ENCODE data around the gene CPLX1. TPM values are rescaled to one million over a fixed set of nuclear protein-coding genes. Genes with fewer than 3 reads are reported as not detected.

CPLX1 gene
- total RNA-seq, 2 experiments from 2014 or later = 1.5 TPM

GRCh38 chr4:869776-870175, 43.8 kb upstream of the CPLX1 start:
- no peaks in the 10 kb centered on the region for H3K27me3 ChIP-seq (ENCODE audit: control insufficient read depth in 1 of 2, insufficient read depth in 2 of 2, low read length in 2 of 2)
- Mint-ChIP-seq H3K27me3 (no peaks in the 10 kb centered on the region), H3K4me3 (no peak overlapping the region), H3K27ac (no peak overlapping the region), H3K4me1 (ENCODE audit: low read depth) (no peaks in the 10 kb centered on the region), H3K9me3 (no peaks in the 10 kb centered on the region), H3K36me3 (ENCODE audit: low read depth) (peaks cover 58% of the 10 kb centered on the region)
- H3K9me3 ChIP-seq (ENCODE audit: control insufficient read depth in 1 of 2, insufficient read depth in 1 of 2, low read length in 2 of 2) = no peaks in the 10 kb centered on the region
- no peak for TF ChIP-seq CTCF (IDR thresholded peaks at IDR 0.05)
- H3K4me3 ChIP-seq (ENCODE audit: low read length) = no peak overlapping the region
- DNase-seq = no peak
- H3K27ac ChIP-seq (ENCODE audit: low read depth in 1 of 2, low read length in 2 of 2) = no peak overlapping the region
- ChIA-PET POLR2A (no interaction called here), CTCF (no interaction called here)
- no peak for ATAC-seq (ENCODE audit: poor library complexity)
- intact Hi-C loops (cut with DNase I, micrococcal nuclease) = no loop called here
- H3K36me3 ChIP-seq (ENCODE audit: insufficient read depth, low read length) = peaks cover 85% of the 10 kb centered on the region
- no peaks in the 10 kb centered on the region for H3K4me1 ChIP-seq (ENCODE audit: insufficient read depth, low read length)

GRCh38 chr4:868421-868820, 42.5 kb upstream of the CPLX1 start:
- Mint-ChIP-seq H3K4me1 (ENCODE audit: low read depth) (no peaks in the 10 kb centered on the region), H3K27ac (no peak overlapping the region), H3K9me3 (no peaks in the 10 kb centered on the region), H3K27me3 (no peaks in the 10 kb centered on the region), H3K4me3 (no peak overlapping the region), H3K36me3 (ENCODE audit: low read depth) (peaks cover 57% of the 10 kb centered on the region)
- H3K9me3 ChIP-seq (ENCODE audit: control insufficient read depth in 1 of 2, insufficient read depth in 1 of 2, low read length in 2 of 2) = no peaks in the 10 kb centered on the region
- no peak overlapping the region for H3K27ac ChIP-seq (ENCODE audit: low read depth in 1 of 2, low read length in 2 of 2)
- H3K27me3 ChIP-seq (ENCODE audit: control insufficient read depth in 1 of 2, insufficient read depth in 2 of 2, low read length in 2 of 2) = no peaks in the 10 kb centered on the region
- ChIA-PET POLR2A (no interaction called here), CTCF (no interaction called here)
- no peak for ATAC-seq (ENCODE audit: poor library complexity)
- DNase-seq = no peak
- intact Hi-C loops (cut with DNase I, micrococcal nuclease) = no loop called here
- no peaks in the 10 kb centered on the region for H3K4me1 ChIP-seq (ENCODE audit: insufficient read depth, low read length)
- peaks cover 83% of the 10 kb centered on the region for H3K36me3 ChIP-seq (ENCODE audit: insufficient read depth, low read length)
- no peak for TF ChIP-seq CTCF (IDR thresholded peaks at IDR 0.05)
- no peak overlapping the region for H3K4me3 ChIP-seq (ENCODE audit: low read length)

- ATAC-seq (ENCODE audit: poor library complexity) (no peak), DNase-seq (no peak)
- H3K36me3 Mint-ChIP-seq (ENCODE audit: low read depth) = peaks cover 59% of the 10 kb centered on the region
- Histone ChIP-seq H3K27me3 (ENCODE audit: control insufficient read depth in 1 of 2, insufficient read depth in 2 of 2, low read length in 2 of 2) (no peaks in the 10 kb centered on the region), H3K27ac (ENCODE audit: low read depth in 1 of 2, low read length in 2 of 2) (no peak overlapping the region), H3K9me3 (ENCODE audit: control insufficient read depth in 1 of 2, insufficient read depth in 1 of 2, low read length in 2 of 2) (no peaks in the 10 kb centered on the region), H3K4me3 (ENCODE audit: low read length) (no peak overlapping the region), H3K36me3 (ENCODE audit: insufficient read depth, low read length) (peaks cover 83% of the 10 kb centered on the region), H3K4me1 (ENCODE audit: insufficient read depth, low read length) (no peaks in the 10 kb centered on the region)
- H3K27me3 Mint-ChIP-seq = no peaks in the 10 kb centered on the region
- no peak overlapping the region for H3K4me3 Mint-ChIP-seq
- H3K27ac Mint-ChIP-seq = no peak overlapping the region
- intact Hi-C loops (cut with DNase I, micrococcal nuclease) = no loop called here
- no peaks in the 10 kb centered on the region for H3K9me3 Mint-ChIP-seq
- ChIA-PET POLR2A (no interaction called here), CTCF (no interaction called here)
- no peak for TF ChIP-seq CTCF (IDR thresholded peaks at IDR 0.05)
- H3K4me1 Mint-ChIP-seq (ENCODE audit: low read depth) = no peaks in the 10 kb centered on the region
These were observed 41.8 kb upstream of the CPLX1 start for GRCh38 chr4:867526-868250.

All from CD4-positive, alpha-beta T cell (primary cell).